Stimulated activated memory B cell treated with anti-CD40 and anti-IgM and Interleukin-4, amounts not matched to agents 10 μg/mL and 1 μg/mL and 100 μg/mL, for 72 hours (primary cell): ENCODE results near the gene DAPK2.

Source experiments
- ATAC-seq: fragments of 150-1000 bp; cut with Tn5 transposase; 2 replicates; pipeline ENCODE4 v1.10.0; 2021
- H3K27ac Mint-ChIP-seq: one replicate; pipeline ENCODE4 v1.8.0; 2022; ENCODE audit warnings: mild to moderate bottlenecking, mixed read lengths
- H3K27me3 Mint-ChIP-seq: one replicate; pipeline ENCODE4 v1.8.0; 2022; ENCODE audit warnings: mixed read lengths
- H3K36me3 Mint-ChIP-seq: one replicate; pipeline ENCODE4 v1.8.0; 2022; ENCODE audit warnings: mixed read lengths
- H3K4me1 Mint-ChIP-seq: one replicate; pipeline ENCODE4 v1.8.0; 2022; ENCODE audit warnings: mixed read lengths
- H3K4me3 Mint-ChIP-seq: one replicate; pipeline ENCODE4 v1.8.0; 2022; ENCODE audit warnings: mild to moderate bottlenecking, moderate library complexity, mixed read lengths
- H3K9me3 Mint-ChIP-seq: one replicate; pipeline ENCODE4 v1.8.0; 2022; ENCODE audit warnings: mixed read lengths

DAPK2 gene

DNA sequence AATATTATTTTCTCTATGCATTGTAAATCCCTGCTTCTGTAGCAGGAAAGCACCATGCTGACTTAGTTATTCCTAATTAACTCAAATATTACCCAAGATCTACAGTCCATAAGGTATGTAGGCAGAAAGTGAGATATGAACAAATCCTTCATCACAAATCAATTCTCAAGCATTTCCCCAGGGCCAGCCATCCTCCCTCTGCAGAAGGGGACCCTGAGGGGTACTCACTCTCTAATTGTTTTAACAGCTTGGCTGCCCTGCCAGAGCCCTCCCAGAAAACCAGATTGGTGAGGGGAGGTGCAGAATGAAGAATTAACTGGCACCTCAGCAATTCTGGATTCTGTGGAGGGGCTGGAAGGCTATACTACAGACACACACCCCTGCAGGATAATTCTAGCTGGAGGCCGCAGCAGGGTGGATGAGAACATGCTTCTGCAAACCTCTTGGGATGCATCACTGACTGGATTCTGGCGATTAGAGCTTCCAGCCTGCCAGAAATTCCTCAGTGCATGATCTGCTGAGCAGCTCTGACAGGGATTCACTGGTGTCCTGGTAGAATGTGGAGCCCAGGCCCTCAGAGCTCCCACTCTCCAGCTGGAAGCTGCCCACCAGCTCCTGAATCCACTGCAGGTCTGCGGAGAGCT is 123.9 kb downstream of the DAPK2 start:
- Mint-ChIP-seq H3K27ac (no peak overlapping the region), H3K27me3 (no peaks in the 10 kb centered on the region), H3K4me1 (peaks cover 18% of the 10 kb centered on the region), H3K9me3 (no peaks in the 10 kb centered on the region), H3K4me3 (no peak overlapping the region), H3K36me3 (peaks cover 11% of the 10 kb centered on the region)
- no peak for ATAC-seq

DNA sequence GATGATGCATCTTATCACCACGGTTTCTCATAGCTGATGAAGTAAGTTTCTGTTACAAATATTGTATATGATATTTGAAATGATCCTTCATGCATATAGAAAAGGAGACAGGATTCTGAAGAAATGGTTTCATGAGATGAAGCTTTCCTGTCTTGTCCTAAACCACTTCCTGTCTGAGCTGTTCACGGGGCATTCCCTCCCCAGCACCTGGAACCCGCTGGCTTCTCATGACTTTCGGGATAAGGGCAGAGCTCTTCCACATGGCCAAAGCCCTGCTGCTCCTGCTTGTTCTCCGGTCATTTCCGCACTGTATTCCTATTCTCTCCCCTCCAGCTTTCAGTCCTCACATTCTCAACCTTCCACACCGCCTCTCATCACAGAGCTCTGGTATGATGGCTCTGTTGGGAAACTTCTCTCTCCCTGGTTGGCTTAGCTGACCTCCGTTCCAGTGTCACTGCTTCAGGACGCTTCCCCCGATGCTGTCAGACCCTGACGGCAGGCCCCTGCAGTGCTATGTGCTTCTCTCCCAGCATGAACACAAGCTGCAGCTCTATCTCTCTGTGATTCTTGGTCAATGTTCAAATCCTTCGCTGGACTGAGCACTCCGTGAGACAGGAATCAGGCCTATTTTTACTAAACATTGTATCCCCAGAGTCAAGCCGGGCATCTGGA is 125.6 kb downstream of the DAPK2 start:
- no peaks in the 10 kb centered on the region for H3K9me3 Mint-ChIP-seq
- H3K4me1 Mint-ChIP-seq: peaks cover 22% of the 10 kb centered on the region
- peaks cover 8% of the 10 kb centered on the region for H3K36me3 Mint-ChIP-seq
- no peak overlapping the region for H3K4me3 Mint-ChIP-seq
- ATAC-seq: no peak
- peak overlapping the region; percentile 52 for H3K27ac Mint-ChIP-seq
- no peaks in the 10 kb centered on the region for H3K27me3 Mint-ChIP-seq

- no peak for ATAC-seq
- Mint-ChIP-seq H3K27me3 (no peaks in the 10 kb centered on the region), H3K27ac (no peak overlapping the region)
Observed at GRCh38 chr15:63918901-63919348, 127.4 kb downstream of the DAPK2 start.

DNA sequence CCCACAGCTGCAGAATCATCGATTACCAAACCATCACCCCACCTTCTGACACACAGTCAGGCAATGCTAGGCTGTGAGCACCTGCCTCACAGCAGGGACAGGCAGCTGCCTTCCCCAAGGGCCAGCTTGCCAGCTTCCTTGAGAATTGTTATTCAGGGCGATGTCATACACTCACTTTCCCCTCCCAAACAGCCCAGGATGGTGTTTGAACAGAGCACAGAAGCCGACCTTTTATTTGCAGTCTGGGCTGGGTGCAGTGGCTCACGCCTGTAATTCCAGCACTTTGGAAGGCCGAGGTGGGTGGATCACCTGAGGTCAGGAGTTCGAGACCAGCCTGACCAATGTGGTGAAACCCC is 128.0 kb downstream of the DAPK2 start:
- no peak overlapping the region for H3K27ac Mint-ChIP-seq

More at GRCh38 chr15:63918901-63919348, 127.4 kb downstream of the DAPK2 start:
- Mint-ChIP-seq H3K4me1 (peaks cover 36% of the 10 kb centered on the region), H3K36me3 (peaks cover 8% of the 10 kb centered on the region), H3K9me3 (no peaks in the 10 kb centered on the region), H3K4me3 (no peak overlapping the region)

GRCh38 chr15:63917588-63918316 is 128.5 kb downstream of the DAPK2 start:
- no peak for ATAC-seq
- Mint-ChIP-seq H3K4me1 (peaks cover 36% of the 10 kb centered on the region), H3K9me3 (no peaks in the 10 kb centered on the region), H3K27ac (no peak overlapping the region), H3K27me3 (no peaks in the 10 kb centered on the region), H3K36me3 (peaks cover under 1% of the 10 kb centered on the region), H3K4me3 (no peak overlapping the region)

More for the DNA sequence above, 128.0 kb downstream of the DAPK2 start:
- Mint-ChIP-seq H3K4me3 (no peak overlapping the region), H3K4me1 (peaks cover 36% of the 10 kb centered on the region), H3K36me3 (peaks cover 6% of the 10 kb centered on the region), H3K9me3 (no peaks in the 10 kb centered on the region), H3K27me3 (no peaks in the 10 kb centered on the region)
- no peak for ATAC-seq

GRCh38 chr15:63915873-63916771 is 130.2 kb downstream of the DAPK2 start:
- no peaks in the 10 kb centered on the region for H3K36me3 Mint-ChIP-seq
- H3K9me3 Mint-ChIP-seq: no peaks in the 10 kb centered on the region
- no peak for ATAC-seq
- H3K4me1 Mint-ChIP-seq: peaks cover 35% of the 10 kb centered on the region
- no peaks in the 10 kb centered on the region for H3K27me3 Mint-ChIP-seq
- no peak overlapping the region for H3K4me3 Mint-ChIP-seq
- H3K27ac Mint-ChIP-seq: no peak overlapping the region

- Mint-ChIP-seq H3K36me3 (no peaks in the 10 kb centered on the region), H3K27me3 (no peaks in the 10 kb centered on the region), H3K9me3 (no peaks in the 10 kb centered on the region), H3K4me1 (peaks cover 27% of the 10 kb centered on the region), H3K4me3 (no peak overlapping the region), H3K27ac (peak overlapping the region; percentile 50)
- ATAC-seq: peak; percentile 76
Observed at GRCh38 chr15:63915209-63915872, 130.9 kb downstream of the DAPK2 start.

GRCh38 chr15:63913786-63914315 is 132.4 kb downstream of the DAPK2 start:
- peak overlapping the region; percentile 50 for H3K27ac Mint-ChIP-seq

GRCh38 chr15:63913336-63913735 is 132.9 kb downstream of the DAPK2 start:
- no peaks in the 10 kb centered on the region for H3K27me3 Mint-ChIP-seq
- no peaks in the 10 kb centered on the region for H3K9me3 Mint-ChIP-seq
- H3K36me3 Mint-ChIP-seq: no peaks in the 10 kb centered on the region
- peaks cover 18% of the 10 kb centered on the region for H3K4me1 Mint-ChIP-seq
- no peak for ATAC-seq
- H3K4me3 Mint-ChIP-seq: no peak overlapping the region
- no peak overlapping the region for H3K27ac Mint-ChIP-seq

More at GRCh38 chr15:63913786-63914315, 132.4 kb downstream of the DAPK2 start:
- Mint-ChIP-seq H3K9me3 (no peaks in the 10 kb centered on the region), H3K27me3 (no peaks in the 10 kb centered on the region), H3K36me3 (no peaks in the 10 kb centered on the region), H3K4me1 (peaks cover 18% of the 10 kb centered on the region), H3K4me3 (no peak overlapping the region)
- ATAC-seq: no peak

- no peak overlapping the region for H3K4me3 Mint-ChIP-seq
- no peak overlapping the region for H3K27ac Mint-ChIP-seq
- no peaks in the 10 kb centered on the region for H3K27me3 Mint-ChIP-seq
- no peaks in the 10 kb centered on the region for H3K36me3 Mint-ChIP-seq
- no peaks in the 10 kb centered on the region for H3K9me3 Mint-ChIP-seq
- no peak for ATAC-seq
- H3K4me1 Mint-ChIP-seq: peaks cover 18% of the 10 kb centered on the region
Observed at GRCh38 chr15:63912061-63912615, 134.1 kb downstream of the DAPK2 start.

GRCh38 chr15:63911160-63911559 is 135.1 kb downstream of the DAPK2 start:
- Mint-ChIP-seq H3K9me3 (no peaks in the 10 kb centered on the region), H3K27me3 (no peaks in the 10 kb centered on the region), H3K4me3 (no peak overlapping the region), H3K27ac (no peak overlapping the region), H3K4me1 (peaks cover 27% of the 10 kb centered on the region), H3K36me3 (no peaks in the 10 kb centered on the region)
- no peak for ATAC-seq

DNA sequence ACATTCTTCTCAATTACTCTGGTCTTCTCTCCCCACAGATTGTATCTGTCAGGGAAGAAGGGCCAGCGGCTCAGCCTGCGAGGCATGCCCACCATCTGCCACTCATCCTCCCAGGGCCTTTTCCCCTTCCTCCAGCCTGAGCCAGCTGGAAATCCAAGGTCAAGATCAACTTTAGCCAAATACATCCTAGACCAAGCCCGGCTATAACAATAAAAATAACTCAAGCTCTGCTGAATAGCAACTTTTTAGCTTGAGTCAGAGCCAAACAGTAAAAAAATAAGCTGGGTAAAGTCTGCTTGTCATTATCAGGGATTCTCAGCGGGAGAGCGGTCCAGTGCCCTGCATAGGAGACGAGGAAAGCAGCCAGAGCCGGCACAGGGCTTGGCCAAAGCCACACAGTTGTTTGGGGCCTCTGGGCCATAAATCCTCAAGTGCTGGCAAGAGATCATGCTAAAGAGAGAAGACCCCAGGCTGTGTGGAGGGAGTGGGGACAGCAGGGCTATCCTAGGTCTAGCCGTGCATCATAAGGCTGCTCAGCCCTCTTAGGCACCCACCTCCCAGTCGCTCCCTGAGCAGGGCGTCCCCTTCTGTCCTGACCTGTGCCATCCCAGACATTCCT is 136.4 kb downstream of the DAPK2 start:
- Mint-ChIP-seq H3K27me3 (no peaks in the 10 kb centered on the region), H3K9me3 (no peaks in the 10 kb centered on the region), H3K27ac (no peak overlapping the region), H3K36me3 (no peaks in the 10 kb centered on the region), H3K4me1 (peaks cover 27% of the 10 kb centered on the region), H3K4me3 (no peak overlapping the region)
- ATAC-seq: no peak

GRCh38 chr15:63908991-63909390 is 137.3 kb downstream of the DAPK2 start:
- Mint-ChIP-seq H3K27me3 (no peaks in the 10 kb centered on the region), H3K27ac (no peak overlapping the region), H3K4me3 (no peak overlapping the region), H3K36me3 (no peaks in the 10 kb centered on the region), H3K4me1 (peaks cover 29% of the 10 kb centered on the region), H3K9me3 (no peaks in the 10 kb centered on the region)
- no peak for ATAC-seq

DNA sequence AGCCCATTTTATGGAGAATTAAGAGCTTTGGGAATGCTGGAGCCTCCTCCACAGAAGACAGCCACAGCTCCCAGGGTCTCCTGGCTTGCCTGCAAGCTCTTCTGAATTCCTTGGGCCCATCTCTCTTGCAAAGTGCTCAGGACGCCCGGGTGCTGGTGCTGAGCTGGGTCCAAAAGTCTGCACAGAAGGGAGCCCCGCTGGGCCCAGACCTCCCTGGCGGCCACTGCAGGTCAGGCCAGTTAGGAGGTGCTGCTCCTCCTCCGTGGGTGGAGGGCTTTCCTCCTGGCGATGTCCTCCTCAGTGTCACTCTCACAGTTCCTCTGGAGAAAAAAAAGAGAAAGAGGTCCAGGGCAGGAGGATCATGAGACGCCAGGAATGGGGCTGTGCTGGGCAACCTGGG is 138.0 kb downstream of the DAPK2 start:
- peaks cover 29% of the 10 kb centered on the region for H3K4me1 Mint-ChIP-seq
- H3K9me3 Mint-ChIP-seq: no peaks in the 10 kb centered on the region
- H3K27ac Mint-ChIP-seq: no peak overlapping the region
- H3K36me3 Mint-ChIP-seq: no peaks in the 10 kb centered on the region
- no peak overlapping the region for H3K4me3 Mint-ChIP-seq
- no peaks in the 10 kb centered on the region for H3K27me3 Mint-ChIP-seq
- ATAC-seq: no peak
